HepG2 (cell line): Measurements from ENCODE around the gene MRFAP1L1. TPM values are rescaled to one million over a fixed set of nuclear protein-coding genes. Genes with fewer than 3 reads are reported as not detected.

Source experiments
- GFI1 ChIP-seq: sonication (generic); formaldehyde crosslinking; IDR thresholded peaks from 2 replicates; pipeline ENCODE4 v1.5.0; 2020; ENCODE audit warnings: missing genetic modification reagents, mild to moderate bottlenecking, borderline replicate concordance
- NFE2 ChIP-seq: sonication (generic); formaldehyde crosslinking; IDR thresholded peaks from 2 replicates; pipeline ENCODE4 v1.4.0; 2020; ENCODE audit warnings: missing genetic modification reagents
- NFE2L1 ChIP-seq: sonication (generic); formaldehyde crosslinking; IDR thresholded peaks from 2 replicates; pipeline ENCODE4 v1.4.0; 2020; ENCODE audit warnings: missing genetic modification reagents, mild to moderate bottlenecking, borderline replicate concordance
- SOX13 ChIP-seq, 3 experiments: fragments of 450-650 bp in 1 of 3; sonication (generic) in 1 of 3; formaldehyde crosslinking in 1 of 3; IDR thresholded peaks in 2 of 3; conservative IDR thresholded peaks in 1 of 3; 2 replicates each; pipeline versions ENCODE4 v1.5.0 to v1.6.1; 2016 to 2020; ENCODE audit warnings: antibody characterized with exemption in 1 of 3, mild to moderate bottlenecking in 1 of 3, missing compliant biosample characterization in 1 of 3, missing genetic modification reagents in 1 of 3, moderate library complexity in 1 of 3
- ZC3H13 ChIP-seq: sonication (generic); formaldehyde crosslinking; IDR thresholded peaks from 2 replicates; pipeline ENCODE4 v1.8.1; 2023; ENCODE audit warnings: mild to moderate bottlenecking, missing genetic modification reagents, moderate library complexity
- ZNF562 ChIP-seq: sonication (generic); formaldehyde crosslinking; IDR thresholded peaks from 2 replicates; pipeline ENCODE4 v1.8.0; 2022; ENCODE audit warnings: missing genetic modification reagents, borderline replicate concordance
- polyA plus RNA-seq, 8 experiments: library from polyadenylated mRNA; depleted of rRNA in 3 of 8; stranded (reverse) in 7 of 8; unstranded in 1 of 8; fragments of >200 nt; fragmentation: Illumina TruSeq in 4 of 8; extraction: Trizol in 4 of 8; gene quantifications; 2 replicates each; pipeline versions ENCODE4 v1.2.1 to v1.2.3, GENCODE V29; 2011 to 2016; ENCODE audit warnings: low read depth in 4 of 8, missing spikeins in 1 of 8, mixed read lengths in 1 of 8; ENCODE audit not compliant: insufficient read depth in 1 of 8
- total RNA-seq, 5 experiments: library from RNA; depleted of rRNA; stranded (reverse); fragments of >200 nt; fragmentation: Illumina TruSeq; extraction: Trizol; gene quantifications; 2 replicates each; pipeline ENCODE4 v1.2.3, GENCODE V29; 2016; ENCODE audit warnings: low read depth in 1 of 5
- TF ChIP-seq, protein P1 (sequence below): sonication (generic); formaldehyde crosslinking; IDR thresholded peaks from 2 replicates; pipeline ENCODE4 v1.4.0; 2020; ENCODE audit warnings: mild to moderate bottlenecking, missing genetic modification reagents, borderline replicate concordance

Gene MRFAP1L1
- total and polyA plus RNA-seq, 2 of the 13 experiments (the other 11 are each of a cell fraction or from before 2014, with no cell fraction given), result 44.8 to 76.6 TPM

DNA sequence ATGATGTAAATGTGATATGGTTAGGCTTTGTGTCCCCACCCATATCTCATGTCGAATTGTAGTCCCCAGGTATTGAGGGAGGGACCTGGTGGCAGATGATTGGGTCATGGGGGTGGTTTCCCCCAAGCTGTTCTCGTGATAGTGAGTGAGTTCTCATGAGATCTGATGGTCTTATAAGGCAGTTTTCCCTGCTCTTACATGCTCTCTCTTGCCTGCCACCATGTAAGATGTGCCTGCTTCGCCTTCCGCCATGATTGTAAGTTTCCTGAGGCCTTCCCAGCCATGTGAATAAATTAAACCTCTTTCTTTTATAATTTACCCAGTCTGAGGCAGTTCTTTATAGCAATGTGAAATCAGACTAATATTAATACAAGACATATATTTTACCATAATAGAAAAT, 30.3 kb upstream of the MRFAP1L1 start (continued):
- TF ChIP-seq, protein P1, sequence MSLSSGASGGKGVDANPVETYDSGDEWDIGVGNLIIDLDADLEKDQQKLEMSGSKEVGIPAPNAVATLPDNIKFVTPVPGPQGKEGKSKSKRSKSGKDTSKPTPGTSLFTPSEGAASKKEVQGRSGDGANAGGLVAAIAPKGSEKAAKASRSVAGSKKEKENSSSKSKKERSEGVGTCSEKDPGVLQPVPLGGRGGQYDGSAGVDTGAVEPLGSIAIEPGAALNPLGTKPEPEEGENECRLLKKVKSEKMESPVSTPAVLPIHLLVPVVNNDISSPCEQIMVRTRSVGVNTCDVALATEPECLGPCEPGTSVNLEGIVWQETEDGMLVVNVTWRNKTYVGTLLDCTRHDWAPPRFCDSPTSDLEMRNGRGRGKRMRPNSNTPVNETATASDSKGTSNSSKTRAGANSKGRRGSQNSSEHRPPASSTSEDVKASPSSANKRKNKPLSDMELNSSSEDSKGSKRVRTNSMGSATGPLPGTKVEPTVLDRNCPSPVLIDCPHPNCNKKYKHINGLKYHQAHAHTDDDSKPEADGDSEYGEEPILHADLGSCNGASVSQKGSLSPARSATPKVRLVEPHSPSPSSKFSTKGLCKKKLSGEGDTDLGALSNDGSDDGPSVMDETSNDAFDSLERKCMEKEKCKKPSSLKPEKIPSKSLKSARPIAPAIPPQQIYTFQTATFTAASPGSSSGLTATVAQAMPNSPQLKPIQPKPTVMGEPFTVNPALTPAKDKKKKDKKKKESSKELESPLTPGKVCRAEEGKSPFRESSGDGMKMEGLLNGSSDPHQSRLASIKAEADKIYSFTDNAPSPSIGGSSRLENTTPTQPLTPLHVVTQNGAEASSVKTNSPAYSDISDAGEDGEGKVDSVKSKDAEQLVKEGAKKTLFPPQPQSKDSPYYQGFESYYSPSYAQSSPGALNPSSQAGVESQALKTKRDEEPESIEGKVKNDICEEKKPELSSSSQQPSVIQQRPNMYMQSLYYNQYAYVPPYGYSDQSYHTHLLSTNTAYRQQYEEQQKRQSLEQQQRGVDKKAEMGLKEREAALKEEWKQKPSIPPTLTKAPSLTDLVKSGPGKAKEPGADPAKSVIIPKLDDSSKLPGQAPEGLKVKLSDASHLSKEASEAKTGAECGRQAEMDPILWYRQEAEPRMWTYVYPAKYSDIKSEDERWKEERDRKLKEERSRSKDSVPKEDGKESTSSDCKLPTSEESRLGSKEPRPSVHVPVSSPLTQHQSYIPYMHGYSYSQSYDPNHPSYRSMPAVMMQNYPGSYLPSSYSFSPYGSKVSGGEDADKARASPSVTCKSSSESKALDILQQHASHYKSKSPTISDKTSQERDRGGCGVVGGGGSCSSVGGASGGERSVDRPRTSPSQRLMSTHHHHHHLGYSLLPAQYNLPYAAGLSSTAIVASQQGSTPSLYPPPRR (CRISPR knock-in tag), result no peak
- TF ChIP-seq ZNF562 (CRISPR knock-in tag) (no peak), NFE2L1 (CRISPR knock-in tag) (no peak), NFE2 (CRISPR knock-in tag) (no peak), ZC3H13 (CRISPR knock-in tag) (no peak), GFI1 (CRISPR knock-in tag) (no peak), SOX13 (IDR thresholded peaks at IDR 0.05) (no peak), SOX13 (CRISPR knock-in tag; conservative IDR thresholded peaks at IDR 0.05 in 1 of 2, IDR thresholded peaks at IDR 0.05 in 1 of 2) (no peak)
- TF ChIP-seq, all 625 proteins: peak for 0
